Measurements from ENCODE around the gene NXN.

- TF ChIP-seq EP300 (IDR thresholded peaks at IDR 0.05; ENCODE audit: low read depth) (no peak), POLR2A (IDR thresholded peaks at IDR 0.05) (no peak)
Measured at GRCh38 chr17:869567-870525, 109.7 kb downstream of the NXN start.

Measured in transverse colon (tissue), 1 donor.